ENCODE results near the gene CDH23. TPM values are rescaled to one million over a fixed set of nuclear protein-coding genes. Genes with fewer than 3 reads are reported as not detected.
A peak's percentile ranks its signal among the peaks of the same experiment; 100 is the strongest.

CDH23 gene
- total RNA-seq, 2 donors from 2014 or later: 3.9 to 4.4 TPM

- Histone ChIP-seq H3K27ac (peak overlapping the region; percentile 79 to 93), H3K4me1 (peaks cover 0 to 62% of the 10 kb centered on the region in 2 donors), H3K27me3 (no peaks in the 10 kb centered on the region), H3K9me3 (no peaks in the 10 kb centered on the region), H3K4me3 (peak overlapping the region in 1 of 2 donors; percentile 1), H3K36me3 (no peaks in the 10 kb centered on the region)
- DNase-seq (ENCODE audit: low spot score): peak; percentile 95
- TF ChIP-seq, protein P1, sequence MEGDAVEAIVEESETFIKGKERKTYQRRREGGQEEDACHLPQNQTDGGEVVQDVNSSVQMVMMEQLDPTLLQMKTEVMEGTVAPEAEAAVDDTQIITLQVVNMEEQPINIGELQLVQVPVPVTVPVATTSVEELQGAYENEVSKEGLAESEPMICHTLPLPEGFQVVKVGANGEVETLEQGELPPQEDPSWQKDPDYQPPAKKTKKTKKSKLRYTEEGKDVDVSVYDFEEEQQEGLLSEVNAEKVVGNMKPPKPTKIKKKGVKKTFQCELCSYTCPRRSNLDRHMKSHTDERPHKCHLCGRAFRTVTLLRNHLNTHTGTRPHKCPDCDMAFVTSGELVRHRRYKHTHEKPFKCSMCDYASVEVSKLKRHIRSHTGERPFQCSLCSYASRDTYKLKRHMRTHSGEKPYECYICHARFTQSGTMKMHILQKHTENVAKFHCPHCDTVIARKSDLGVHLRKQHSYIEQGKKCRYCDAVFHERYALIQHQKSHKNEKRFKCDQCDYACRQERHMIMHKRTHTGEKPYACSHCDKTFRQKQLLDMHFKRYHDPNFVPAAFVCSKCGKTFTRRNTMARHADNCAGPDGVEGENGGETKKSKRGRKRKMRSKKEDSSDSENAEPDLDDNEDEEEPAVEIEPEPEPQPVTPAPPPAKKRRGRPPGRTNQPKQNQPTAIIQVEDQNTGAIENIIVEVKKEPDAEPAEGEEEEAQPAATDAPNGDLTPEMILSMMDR (IDR thresholded peaks at IDR 0.05): peak in 1 of 2 donors; percentile 14
Measured at GRCh38 chr10:71713135-71714030, 316.7 kb downstream of the CDH23 start.

GRCh38 chr10:71714031-71714410 lies 317.3 kb downstream of the CDH23 start:
- Histone ChIP-seq H3K4me1 (peaks cover 0 to 68% of the 10 kb centered on the region in 2 donors), H3K27me3 (no peaks in the 10 kb centered on the region), H3K4me3 (peak overlapping the region in 1 of 2 donors; percentile 1), H3K9me3 (no peaks in the 10 kb centered on the region), H3K27ac (peak overlapping the region; percentile 79 to 93), H3K36me3 (no peaks in the 10 kb centered on the region)
- DNase-seq (ENCODE audit: low spot score): no peak
- TF ChIP-seq, protein P1 (IDR thresholded peaks at IDR 0.05): no peak

- Histone ChIP-seq H3K4me1 (peaks cover 0 to 74% of the 10 kb centered on the region in 2 donors), H3K4me3 (no peak overlapping the region), H3K27me3 (no peaks in the 10 kb centered on the region), H3K27ac (peak overlapping the region; percentile 79 to 93), H3K9me3 (no peaks in the 10 kb centered on the region), H3K36me3 (no peaks in the 10 kb centered on the region)
- TF ChIP-seq, protein P1 (IDR thresholded peaks at IDR 0.05): no peak
- no peak for DNase-seq (ENCODE audit: low spot score)
Measured at GRCh38 chr10:71714592-71714991, 317.9 kb downstream of the CDH23 start.

GRCh38 chr10:71715026-71715425 lies 318.3 kb downstream of the CDH23 start:
- TF ChIP-seq, protein P1 (IDR thresholded peaks at IDR 0.05): no peak
- Histone ChIP-seq H3K27me3 (no peaks in the 10 kb centered on the region), H3K36me3 (no peaks in the 10 kb centered on the region), H3K4me3 (no peak overlapping the region), H3K27ac (peak overlapping the region; percentile 79 to 93), H3K9me3 (no peaks in the 10 kb centered on the region), H3K4me1 (peaks cover 0 to 78% of the 10 kb centered on the region in 2 donors)
- no peak for DNase-seq (ENCODE audit: low spot score)

- no peak overlapping the region for H3K27ac ChIP-seq
- H3K4me3 ChIP-seq: no peak overlapping the region
- TF ChIP-seq, protein P1 (IDR thresholded peaks at IDR 0.05): no peak
- H3K36me3 ChIP-seq: no peaks in the 10 kb centered on the region
- H3K9me3 ChIP-seq: no peaks in the 10 kb centered on the region
- DNase-seq (ENCODE audit: low spot score): no peak
- no peaks in the 10 kb centered on the region for H3K27me3 ChIP-seq
- H3K4me1 ChIP-seq: peaks cover 0 to 81% of the 10 kb centered on the region in 2 donors
Measured at GRCh38 chr10:71715860-71716259, 319.1 kb downstream of the CDH23 start.

Measured in right atrium auricular region (tissue), 2 donors.